Psoas muscle (tissue), 8 donors: ENCODE data around the gene PID1. TPM values are rescaled to one million over a fixed set of nuclear protein-coding genes. Genes with fewer than 3 reads are reported as not detected.

Source experiments
- ATAC-seq, 4 donors: fragments of 200-7000 bp; cut with Tn5 transposase; one replicate each; pipeline ENCODE4 v1.9.1; 2020; ENCODE audit warnings: moderate library complexity in 3 of 4, mild to moderate bottlenecking in 2 of 4
- DNase-seq, 2 donors: peaks; one replicate each; pipeline ENCODE4 v3.0.0-alpha.2; 2020
- H3K27ac ChIP-seq: fragments of 200-600 bp; one replicate; pipeline ENCODE4 v1.8.0; 2022
- H3K27me3 ChIP-seq, 3 donors: fragments of 200-600 bp in 1 of 3; one replicate each; pipeline versions ENCODE4 v1.6.1 to v1.8.0; 2013 to 2022; ENCODE audit warnings: low read length in 2 of 3, mild to moderate bottlenecking in 2 of 3, moderate library complexity in 1 of 3; ENCODE audit not compliant: insufficient read depth in 3 of 3
- H3K36me3 ChIP-seq, 2 donors: fragments of 200-600 bp in 1 of 2; one replicate each; pipeline versions ENCODE4 v1.6.1 to v1.8.0; 2013 to 2022; ENCODE audit warnings: low read depth in 1 of 2, mild to moderate bottlenecking in 1 of 2, moderate library complexity in 1 of 2; ENCODE audit not compliant: insufficient read depth in 1 of 2
- H3K4me1 ChIP-seq: fragments of 200-600 bp; one replicate; pipeline ENCODE4 v1.8.0; 2022
- H3K4me3 ChIP-seq: fragments of 200-600 bp; one replicate; pipeline ENCODE4 v1.8.0; 2022; ENCODE audit warnings: mild to moderate bottlenecking
- H3K9me3 ChIP-seq: fragments of 200-600 bp; one replicate; pipeline ENCODE4 v1.8.0; 2022
- WGBS, 3 donors: extraction: QIAGEN DNeasy Blood & Tissue Kit; methylation state at CpG; one replicate each; pipeline versions ENCODE4 v1.1.6 to v1.1.7; 2013; 5-methylcytosine and 5-hydroxymethylcytosine counted together
- intact Hi-C, 2 donors: fragments of 100-400 bp; cut with DNase I; formaldehyde crosslinking; loops; one replicate each; pipeline versions ENCODE4 v1.11.0 to v1.14.2; 2022
- polyA plus RNA-seq, 3 donors: library from polyadenylated mRNA; stranded (reverse); fragments of 200-250 nt; gene quantifications; one replicate each; pipeline ENCODE4 v1.2.3, GENCODE V29; 2013
- total RNA-seq, 4 donors: library from RNA; stranded (reverse); fragmentation: NEBNext Ultra II Directional in 2 of 4; extraction: Animal tissue kit (Norgen Biotek cat#: 25700) in 2 of 4; gene quantifications; one replicate each; pipeline versions ENCODE4 v1.2.1 to v1.2.4, GENCODE V29; 2021 to 2023
- TF ChIP-seq, protein P1 (sequence below): fragments of 200-600 bp; IDR thresholded peaks from one replicate; pipeline ENCODE4 v1.8.0; 2022; ENCODE audit warnings: antibody characterized with exemption
- donor health status: healthy with polysubstance abuse.
- donor health status: DM: no; HTN: no; CAD: no; lungs with moderate emphysema.
- donor health status: Bipolar disorder and iron deficiency.
- donor health status: healthy.
- donor health status: DM: yes; HTN: yes; CAD: no.
- donor health status: DM: no; HTN: no; CAD: no.
- donor health status: DM: no; HTN: no; CAD: no.
- donor health status: DM: yes; HTN: yes; CAD: no.

Gene PID1
- total and polyA plus RNA-seq, 7 donors = 4.3 to 10.6 (median 6.6) TPM

DNA sequence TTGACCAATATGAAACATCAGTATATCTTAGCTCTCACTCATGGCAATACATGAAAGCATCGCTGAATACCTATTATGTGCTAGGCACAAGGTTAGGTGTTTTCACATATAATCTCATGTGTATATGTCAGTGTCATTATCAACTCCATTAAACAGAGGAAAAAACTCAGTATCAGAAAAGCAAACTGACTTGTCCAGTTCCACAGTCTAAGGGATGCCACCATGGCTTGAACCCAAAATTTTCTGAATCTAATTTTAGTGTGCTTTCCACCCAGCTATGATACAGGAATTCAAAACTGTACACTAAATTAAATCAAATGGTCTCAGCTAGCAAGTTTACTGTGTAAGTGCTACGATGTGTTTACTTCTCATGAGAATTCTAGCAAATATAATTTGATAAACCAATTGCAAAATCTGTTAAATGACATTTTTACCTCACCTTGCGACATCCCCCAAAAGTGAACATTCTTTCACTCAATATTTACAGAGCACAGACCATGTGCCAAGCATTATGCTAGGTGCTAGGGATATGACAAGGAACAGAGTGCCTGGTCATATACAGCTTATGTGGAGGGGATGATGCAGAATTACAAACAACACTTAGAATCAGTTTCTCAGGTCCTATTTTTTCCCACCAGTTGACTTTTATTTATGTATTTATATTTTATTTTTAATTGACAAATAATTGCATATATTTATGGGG is 211.6 kb downstream of the PID1 start:
- Histone ChIP-seq H3K4me3 (no peak overlapping the region), H3K27ac (no peak overlapping the region), H3K4me1 (no peaks in the 10 kb centered on the region), H3K9me3 (peaks cover 3% of the 10 kb centered on the region), H3K36me3 (no peaks in the 10 kb centered on the region), H3K27me3 (no peaks in the 10 kb centered on the region)
- no peak for ATAC-seq
- DNase-seq = no peak
- intact Hi-C loops = no loop called here
- WGBS, 3 donors = 81 to 82% (median 82%) methylated on average over 3 of the region's 3 CpGs
- TF ChIP-seq, protein P1, sequence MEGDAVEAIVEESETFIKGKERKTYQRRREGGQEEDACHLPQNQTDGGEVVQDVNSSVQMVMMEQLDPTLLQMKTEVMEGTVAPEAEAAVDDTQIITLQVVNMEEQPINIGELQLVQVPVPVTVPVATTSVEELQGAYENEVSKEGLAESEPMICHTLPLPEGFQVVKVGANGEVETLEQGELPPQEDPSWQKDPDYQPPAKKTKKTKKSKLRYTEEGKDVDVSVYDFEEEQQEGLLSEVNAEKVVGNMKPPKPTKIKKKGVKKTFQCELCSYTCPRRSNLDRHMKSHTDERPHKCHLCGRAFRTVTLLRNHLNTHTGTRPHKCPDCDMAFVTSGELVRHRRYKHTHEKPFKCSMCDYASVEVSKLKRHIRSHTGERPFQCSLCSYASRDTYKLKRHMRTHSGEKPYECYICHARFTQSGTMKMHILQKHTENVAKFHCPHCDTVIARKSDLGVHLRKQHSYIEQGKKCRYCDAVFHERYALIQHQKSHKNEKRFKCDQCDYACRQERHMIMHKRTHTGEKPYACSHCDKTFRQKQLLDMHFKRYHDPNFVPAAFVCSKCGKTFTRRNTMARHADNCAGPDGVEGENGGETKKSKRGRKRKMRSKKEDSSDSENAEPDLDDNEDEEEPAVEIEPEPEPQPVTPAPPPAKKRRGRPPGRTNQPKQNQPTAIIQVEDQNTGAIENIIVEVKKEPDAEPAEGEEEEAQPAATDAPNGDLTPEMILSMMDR = no peak

- H3K4me1 ChIP-seq = no peaks in the 10 kb centered on the region
- TF ChIP-seq, protein P1 = no peak
- no peak for ATAC-seq
- no peak overlapping the region for H3K27ac ChIP-seq
- H3K36me3 ChIP-seq = no peaks in the 10 kb centered on the region
- no peak overlapping the region for H3K4me3 ChIP-seq
- intact Hi-C loops = no loop called here
- no peak for DNase-seq
- peaks cover 3% of the 10 kb centered on the region for H3K9me3 ChIP-seq
- WGBS, 3 donors = 71 to 72% (median 72%) methylated on average over 4 of the region's 4 CpGs
- H3K27me3 ChIP-seq = no peaks in the 10 kb centered on the region
Observed at GRCh38 chr2:229057976-229058553, 213.0 kb downstream of the PID1 start.

GRCh38 chr2:229054311-229054710 is 216.8 kb downstream of the PID1 start:
- 68 to 87% (median 70%) methylated on average over 5 of the region's 5 CpGs for WGBS, 3 donors
- ATAC-seq (no peak), DNase-seq (no peak)

GRCh38 chr2:229051798-229052197 is 219.3 kb downstream of the PID1 start:
- DNase-seq = no peak

More at GRCh38 chr2:229054311-229054710, 216.8 kb downstream of the PID1 start:
- Histone ChIP-seq H3K27ac (no peak overlapping the region), H3K36me3 (no peaks in the 10 kb centered on the region), H3K4me3 (no peak overlapping the region), H3K4me1 (no peaks in the 10 kb centered on the region), H3K9me3 (no peaks in the 10 kb centered on the region), H3K27me3 (no peaks in the 10 kb centered on the region)
- intact Hi-C loops = no loop called here
- TF ChIP-seq, protein P1 = no peak

More at GRCh38 chr2:229051798-229052197, 219.3 kb downstream of the PID1 start:
- TF ChIP-seq, protein P1 = no peak
- Histone ChIP-seq H3K4me1 (no peaks in the 10 kb centered on the region), H3K9me3 (no peaks in the 10 kb centered on the region), H3K36me3 (no peaks in the 10 kb centered on the region), H3K27me3 (no peaks in the 10 kb centered on the region), H3K4me3 (no peak overlapping the region), H3K27ac (no peak overlapping the region)
- 59 to 63% (median 61%) methylated on average over 2 of the region's 2 CpGs for WGBS, 3 donors
- no peak for ATAC-seq
- intact Hi-C loops = no loop called here
